Endothelial cell of umbilical vein (primary cell): ENCODE measurements around the gene ST6GAL1. TPM values are rescaled to one million over a fixed set of nuclear protein-coding genes. Genes with fewer than 3 reads are reported as not detected.

ENCODE experiments used
- BruUV-seq: library from RNA; stranded (reverse); fragments of 400-500 nt; replicated peaks from 2 replicates; lab custom pipeline; 2021; lab: Mats Ljungman, UMichigan
- CTCF ChIA-PET: fragments of 300-600, 350-600 bp; sonication (Branson Sonifier 250); formaldehyde crosslinking; loops from one replicate; lab custom pipeline; 2021; ENCODE audit warnings: antibody characterized with exemption, inconsistent platforms; lab: Charles Lee
- POLR2A ChIA-PET: fragments of 300-600, 350-600 bp; sonication (Branson Sonifier 250); formaldehyde crosslinking; loops from one replicate; lab custom pipeline; 2021; ENCODE audit warnings: antibody characterized with exemption, inconsistent platforms; lab: Charles Lee
- DNase-seq: peaks from one replicate; pipeline ENCODE4 v3.0.0-alpha.2; 2011; ENCODE audit warnings: low read depth, low spot score
- FAIRE-seq: peaks from 2 replicates; lab custom pipeline; 2011; peaks lifted over from hg19 to GRCh38; lab: Jason Lieb, UNC
- H2AFZ ChIP-seq: 2 replicates; pipeline ENCODE4 v1.6.0; 2012; ENCODE audit warnings: low read depth, low read length, control low read depth, inconsistent platforms
- H3K27ac ChIP-seq: 2 replicates; pipeline ENCODE4 v1.5.1; 2011; ENCODE audit warnings: low read depth, mild to moderate bottlenecking, control low read depth, low read length, moderate library complexity; ENCODE audit not compliant: insufficient read depth
- H3K27me3 ChIP-seq, 2 experiments: 2 replicates each; pipeline versions ENCODE4 v1.6.0 to v1.6.1; 2011; ENCODE audit warnings: low read length in 2 of 2, mixed read lengths in 1 of 2; ENCODE audit not compliant: control insufficient read depth in 2 of 2, insufficient read depth in 2 of 2
- H3K36me3 ChIP-seq, 2 experiments: 2 replicates in 1 of 2; 3 replicates in 1 of 2; pipeline ENCODE4 v1.5.1; 2011; ENCODE audit warnings: low read length in 2 of 2, mild to moderate bottlenecking in 1 of 2, moderate library complexity in 1 of 2; ENCODE audit not compliant: control insufficient read depth in 2 of 2, insufficient read depth in 2 of 2; ENCODE audit errors: extremely low read depth in 1 of 2
- H3K4me1 ChIP-seq: 3 replicates; pipeline ENCODE4 v1.5.1; 2011; ENCODE audit warnings: mild to moderate bottlenecking, low read length; ENCODE audit not compliant: control insufficient read depth, insufficient read depth; ENCODE audit errors: extremely low read depth
- H3K4me2 ChIP-seq: 2 replicates; pipeline ENCODE4 v1.6.1; 2011; ENCODE audit warnings: low read length, control low read depth, mixed read lengths; ENCODE audit not compliant: insufficient read depth
- H3K4me3 ChIP-seq, 3 experiments: fragments of 200-600 bp in 1 of 3; sonication (generic), shearing (Covaris generic) in 1 of 3; replicated peaks in 1 of 3; 2 replicates each; pipeline ENCODE4 v1.5.1; 2011 to 2016; ENCODE audit warnings: control low read depth in 3 of 3, low read length in 3 of 3, mild to moderate bottlenecking in 2 of 3, inconsistent platforms in 1 of 3, low read depth in 1 of 3, moderate library complexity in 1 of 3; ENCODE audit not compliant: insufficient read depth in 1 of 3
- H3K79me2 ChIP-seq: 2 replicates; pipeline ENCODE4 v1.6.0; 2012; ENCODE audit warnings: low read length, inconsistent platforms; ENCODE audit not compliant: control insufficient read depth, insufficient read depth
- H3K9ac ChIP-seq: replicated peaks from 2 replicates; pipeline ENCODE3; 2011; ENCODE audit warnings: low read length, control low read depth; ENCODE audit not compliant: insufficient read depth; ENCODE audit errors: extremely low read depth
- H3K9me1 ChIP-seq: replicated peaks from 3 replicates; pipeline ENCODE4 v1.6.0; 2011; ENCODE audit warnings: mild to moderate bottlenecking, low read length; ENCODE audit not compliant: control insufficient read depth, insufficient read depth; ENCODE audit errors: extremely low read depth
- H3K9me3 ChIP-seq: replicated peaks from 2 replicates; pipeline ENCODE4 v1.5.1; 2012; ENCODE audit warnings: low read length, inconsistent platforms; ENCODE audit not compliant: control insufficient read depth, insufficient read depth
- H4K20me1 ChIP-seq: replicated peaks from 2 replicates; pipeline ENCODE3; 2011; ENCODE audit warnings: mild to moderate bottlenecking, low read length; ENCODE audit not compliant: control insufficient read depth, insufficient read depth; ENCODE audit errors: extremely low read depth
- CTCF ChIP-seq, 2 donors: IDR thresholded peaks; 1 replicate in 1 of 2; 2 replicates in 1 of 2; pipeline ENCODE4 v1.5.1; 2011; ENCODE audit warnings: low read length in 2 of 2, mild to moderate bottlenecking in 2 of 2, moderate library complexity in 2 of 2, control low read depth in 1 of 2, inconsistent platforms in 1 of 2, low read depth in 1 of 2; ENCODE audit not compliant: insufficient read depth in 1 of 2; ENCODE audit errors: extremely low read depth in 1 of 2
- EZH2 ChIP-seq: IDR thresholded peaks from 2 replicates; pipeline ENCODE4 v1.6.1; 2012; ENCODE audit warnings: borderline replicate concordance, low read depth, mild to moderate bottlenecking, moderate library complexity, low read length, inconsistent platforms; ENCODE audit not compliant: severe bottlenecking
- FOS ChIP-seq: IDR thresholded peaks from 2 replicates; pipeline ENCODE4 v1.6.1; 2011; ENCODE audit warnings: mild to moderate bottlenecking, low read length, moderate library complexity, borderline replicate concordance; ENCODE audit not compliant: insufficient read depth
- GATA2 ChIP-seq: IDR thresholded peaks from 2 replicates; pipeline ENCODE4 v1.7.0; 2011; ENCODE audit warnings: low read depth, mild to moderate bottlenecking, moderate library complexity, mixed read lengths, low read length; ENCODE audit not compliant: insufficient read length, insufficient read depth
- JUN ChIP-seq: IDR thresholded peaks from 2 replicates; pipeline ENCODE4 v1.6.1; 2011; ENCODE audit warnings: borderline replicate concordance, low read depth; ENCODE audit not compliant: insufficient read length, insufficient read depth
- MAX ChIP-seq: IDR thresholded peaks from 2 replicates; pipeline ENCODE4 v1.6.1; 2011; ENCODE audit not compliant: insufficient read depth, insufficient read length
- MYC ChIP-seq: IDR thresholded peaks from one replicate; pipeline ENCODE4 v1.6.1; 2011; ENCODE audit warnings: mild to moderate bottlenecking, low read depth, low read length
- POLR2A ChIP-seq: IDR thresholded peaks from 2 replicates; pipeline ENCODE4 v1.6.1; 2012; ENCODE audit warnings: low read depth, mild to moderate bottlenecking, control low read depth, low read length
- POLR2AphosphoS5 ChIP-seq: IDR thresholded peaks from 2 replicates; pipeline ENCODE4 v1.6.1; 2012; ENCODE audit warnings: low read depth, mild to moderate bottlenecking, control low read depth, low read length, moderate library complexity; ENCODE audit not compliant: insufficient read depth
- dilution Hi-C: fragments of 300-500 bp; cut with MboI; formaldehyde crosslinking; loops from one replicate; pipeline ENCODE4 v1.15.0; 2019; ENCODE audit warnings: low sequenced_read_pairs; ENCODE audit not compliant: extremely low pct_ligation_motif_present
- intact Hi-C: fragments of 100-400 bp; cut with micrococcal nuclease; formaldehyde crosslinking; loops from one replicate; pipeline ENCODE4 v1.10.0; 2022
- polyA plus RNA-seq, 4 experiments: library from polyadenylated mRNA; depleted of rRNA in 3 of 4; stranded (reverse) in 3 of 4; unstranded in 1 of 4; fragments of >200 nt; gene quantifications; 2 replicates each; pipeline versions ENCODE4 v1.2.1 to v1.2.3, GENCODE V29; 2011 to 2012; ENCODE audit warnings: missing spikeins in 1 of 4
- total RNA-seq: library from RNA; stranded (reverse); gene quantifications from 2 replicates; pipeline ENCODE4 v1.2.3, GENCODE V29; 2021

ST6GAL1 gene
- total and polyA plus RNA-seq, 2 donors (not counting 3 experiments of a cell fraction or from before 2014, with no cell fraction given): 63.9 to 101 TPM

GRCh38 chr3:187064210-187065115, 134.1 kb downstream of the ST6GAL1 start:
- Histone ChIP-seq H3K9ac (no peak overlapping the region), H2AFZ (no peak overlapping the region), H3K4me3 (no peak overlapping the region), H3K27me3 (no peaks in the 10 kb centered on the region), H3K36me3 (peaks cover 3 to 29% of the 10 kb centered on the region in 2 experiments), H3K9me1 (no peaks in the 10 kb centered on the region), H3K27ac (no peak overlapping the region), H3K9me3 (no peaks in the 10 kb centered on the region), H3K79me2 (no peaks in the 10 kb centered on the region), H3K4me1 (no peaks in the 10 kb centered on the region), H3K4me2 (no peak overlapping the region), H4K20me1 (no peaks in the 10 kb centered on the region)
- no TSS peak for BruUV-seq
- no peak for TF ChIP-seq MYC
- no peak for TF ChIP-seq POLR2A
- TF ChIP-seq JUN: no peak
- no peak for TF ChIP-seq GATA2
- no peak for TF ChIP-seq EZH2
- TF ChIP-seq CTCF (IDR thresholded peaks at IDR 0.05; ENCODE audit: extremely low read depth in 1 of 2, insufficient read depth in 1 of 2, low read depth in 1 of 2, low read length in 2 of 2): no peak
- TF ChIP-seq MAX: no peak
- TF ChIP-seq POLR2AphosphoS5: no peak
- TF ChIP-seq FOS: no peak
- intact Hi-C loops: no loop called here
- ChIA-PET CTCF (interaction anchor here (0.8 to 0.9 kb wide), 2 partner anchors 49 to 215 kb away, joined by 3 to 5 read pairs; no protein-coding TSS in a partner anchor), POLR2A (interaction anchor here (0.7 kb wide), 1 partner anchor 81 kb away, joined by 4 read pairs; no protein-coding TSS in a partner anchor)
- FAIRE-seq (no peak), DNase-seq (no peak)
- dilution Hi-C loops: no loop called here
